AG09319 (cell line): Measurements from ENCODE around the gene POC1A.

Source experiments
- DNase-seq: peaks from one replicate; pipeline ENCODE4 v3.0.0-alpha.2; 2010; ENCODE audit warnings: low read depth; ENCODE audit errors: extremely low read depth
- TF ChIP-seq, protein P1 (sequence below): IDR thresholded peaks from 2 replicates; pipeline ENCODE4 v1.5.1; 2011; ENCODE audit warnings: low read depth, mild to moderate bottlenecking, inconsistent platforms, low read length, moderate library complexity

The POC1A gene

DNA sequence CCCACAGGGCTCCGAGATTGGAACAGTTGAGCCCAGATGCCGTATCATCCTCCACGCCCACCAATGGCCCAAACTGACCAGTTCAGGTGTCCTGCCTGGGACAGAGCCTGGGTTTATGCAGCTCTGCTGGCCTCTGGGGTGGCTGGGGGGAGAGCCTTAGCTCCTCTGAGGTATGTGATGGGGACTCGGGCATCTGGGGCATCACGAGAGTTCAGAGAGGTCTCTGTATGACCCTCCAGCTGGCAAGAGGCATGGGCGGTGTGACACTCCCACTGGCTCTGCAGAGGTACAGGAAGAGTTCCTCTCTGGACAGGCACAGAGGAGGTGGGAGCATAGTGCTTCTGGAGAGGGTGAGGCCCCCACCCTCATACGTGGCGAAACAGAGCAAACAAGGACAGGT, 71.3 kb downstream of the POC1A start:
- TF ChIP-seq, protein P1, sequence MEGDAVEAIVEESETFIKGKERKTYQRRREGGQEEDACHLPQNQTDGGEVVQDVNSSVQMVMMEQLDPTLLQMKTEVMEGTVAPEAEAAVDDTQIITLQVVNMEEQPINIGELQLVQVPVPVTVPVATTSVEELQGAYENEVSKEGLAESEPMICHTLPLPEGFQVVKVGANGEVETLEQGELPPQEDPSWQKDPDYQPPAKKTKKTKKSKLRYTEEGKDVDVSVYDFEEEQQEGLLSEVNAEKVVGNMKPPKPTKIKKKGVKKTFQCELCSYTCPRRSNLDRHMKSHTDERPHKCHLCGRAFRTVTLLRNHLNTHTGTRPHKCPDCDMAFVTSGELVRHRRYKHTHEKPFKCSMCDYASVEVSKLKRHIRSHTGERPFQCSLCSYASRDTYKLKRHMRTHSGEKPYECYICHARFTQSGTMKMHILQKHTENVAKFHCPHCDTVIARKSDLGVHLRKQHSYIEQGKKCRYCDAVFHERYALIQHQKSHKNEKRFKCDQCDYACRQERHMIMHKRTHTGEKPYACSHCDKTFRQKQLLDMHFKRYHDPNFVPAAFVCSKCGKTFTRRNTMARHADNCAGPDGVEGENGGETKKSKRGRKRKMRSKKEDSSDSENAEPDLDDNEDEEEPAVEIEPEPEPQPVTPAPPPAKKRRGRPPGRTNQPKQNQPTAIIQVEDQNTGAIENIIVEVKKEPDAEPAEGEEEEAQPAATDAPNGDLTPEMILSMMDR = no peak
- DNase-seq = no peak

DNA sequence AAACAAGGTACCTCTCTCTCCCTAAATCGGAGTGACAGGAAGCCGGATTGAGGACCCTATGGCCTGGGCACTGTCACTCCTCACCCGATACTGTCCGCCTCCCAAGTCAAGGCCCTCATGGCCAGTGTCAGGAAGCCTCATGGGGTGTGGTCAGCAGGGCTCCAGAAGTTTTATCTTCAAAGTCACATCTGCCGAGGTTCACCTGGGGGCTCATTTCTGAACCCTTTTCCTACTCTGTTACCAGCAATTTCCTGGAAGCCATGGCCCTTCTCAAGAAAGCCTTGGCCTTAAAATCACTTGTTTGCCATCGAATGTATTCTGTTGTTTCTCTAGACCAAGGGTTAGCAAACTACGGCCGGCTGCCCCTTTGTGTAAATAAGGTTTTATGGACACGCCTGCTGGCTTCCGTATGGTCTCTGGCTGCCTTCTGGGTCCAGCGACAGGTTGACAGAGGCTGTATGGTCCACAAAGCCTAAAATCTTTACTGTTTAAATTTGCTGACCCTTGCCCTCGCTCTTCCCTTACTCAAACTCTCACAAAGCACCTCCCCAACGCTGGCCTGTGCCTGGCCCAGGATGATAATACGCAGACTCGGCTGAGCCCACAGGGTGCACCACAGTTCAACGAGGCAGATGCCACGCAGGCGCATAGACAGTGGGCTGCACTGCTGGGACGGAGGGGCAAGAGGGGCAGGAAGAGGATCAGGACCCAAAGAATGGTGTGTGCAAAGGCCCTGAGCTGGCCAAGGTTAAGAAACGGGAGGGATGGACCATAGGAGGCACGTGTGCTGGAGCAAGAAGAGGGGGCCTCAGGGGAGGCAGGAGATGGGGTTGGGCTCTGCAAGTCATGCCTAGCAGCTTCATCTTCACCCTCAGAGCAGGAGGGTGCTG, 73.1 kb downstream of the POC1A start:
- TF ChIP-seq, protein P1 = no peak
- no peak for DNase-seq

DNA sequence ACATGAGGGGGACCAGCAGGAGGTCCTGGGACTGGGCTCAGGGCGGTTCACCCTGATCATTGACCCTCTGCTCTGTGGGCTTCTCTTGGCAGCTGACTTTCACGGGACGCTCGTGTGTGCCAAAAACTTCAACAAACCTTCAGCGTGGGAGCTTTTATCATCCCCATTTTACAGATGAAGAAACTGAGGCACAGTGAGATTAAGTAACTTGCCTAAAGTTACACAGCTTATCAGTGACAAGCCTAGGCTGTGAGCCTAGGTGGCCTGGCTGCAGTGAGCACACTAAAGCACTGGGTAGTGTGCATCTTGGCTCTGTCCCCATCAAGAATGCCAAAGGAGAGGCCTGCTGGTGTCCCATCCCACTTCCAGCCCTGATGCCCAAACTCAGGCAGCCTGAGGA, 74.3 kb downstream of the POC1A start:
- no peak for DNase-seq
- TF ChIP-seq, protein P1 = no peak

DNA sequence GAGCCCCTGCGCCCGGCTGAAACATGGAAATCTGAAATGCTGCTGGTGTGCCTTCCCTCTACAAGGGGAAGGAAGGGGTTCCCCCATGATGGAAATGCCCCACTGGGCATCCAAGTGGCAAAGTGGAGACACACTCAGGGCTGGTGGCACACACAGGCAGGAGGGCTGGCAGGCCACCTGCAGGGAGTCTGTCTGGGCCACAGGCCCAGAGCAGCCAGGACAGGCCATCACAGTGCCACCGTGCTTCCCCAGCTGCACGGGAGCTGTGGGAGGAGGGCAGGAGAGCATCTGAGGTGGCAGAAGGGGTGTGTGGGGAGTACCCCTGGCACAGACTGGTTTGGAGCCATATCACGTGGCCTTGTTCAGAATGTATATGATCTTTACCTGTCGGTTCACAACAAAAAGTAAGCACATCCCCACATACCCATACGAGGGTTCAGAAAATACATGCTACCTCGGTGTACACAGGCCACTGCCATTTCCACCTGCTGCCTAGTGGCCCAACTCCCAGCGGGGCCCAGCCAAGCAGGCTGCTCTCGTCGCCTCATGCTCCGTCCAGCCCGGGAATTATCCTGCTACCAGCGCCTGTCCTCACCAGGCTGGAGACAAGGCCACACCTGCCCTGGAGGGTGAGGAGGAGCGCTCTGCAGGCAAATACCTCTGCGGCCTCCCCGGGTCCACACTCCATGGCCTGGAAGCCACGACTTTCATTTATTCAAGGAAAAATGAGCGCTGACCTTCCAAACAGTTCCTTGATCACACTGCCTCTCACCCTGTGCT, 75.3 kb downstream of the POC1A start:
- no peak for DNase-seq
- TF ChIP-seq, protein P1 = no peak

DNA sequence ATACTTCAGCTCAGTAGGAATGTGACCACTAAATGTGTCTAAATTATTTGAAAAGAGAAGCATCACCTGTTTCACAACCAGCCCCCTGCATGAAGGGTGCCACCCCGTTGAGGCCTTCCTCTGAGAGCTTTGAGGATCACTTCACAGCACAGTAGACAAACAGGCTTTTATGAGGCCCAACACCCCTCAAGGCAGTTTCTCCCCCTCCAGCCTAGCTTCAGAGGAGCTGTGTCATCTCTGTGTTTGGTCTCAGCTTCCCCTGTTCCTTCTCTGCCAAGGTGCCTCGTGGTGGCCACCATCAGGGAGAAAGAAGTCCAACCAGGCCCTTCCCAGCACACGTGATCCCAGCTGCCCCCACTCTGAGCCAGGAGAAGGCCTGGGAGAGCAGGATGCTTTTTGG, 76.3 kb downstream of the POC1A start:
- TF ChIP-seq, protein P1 = no peak
- DNase-seq = no peak

DNA sequence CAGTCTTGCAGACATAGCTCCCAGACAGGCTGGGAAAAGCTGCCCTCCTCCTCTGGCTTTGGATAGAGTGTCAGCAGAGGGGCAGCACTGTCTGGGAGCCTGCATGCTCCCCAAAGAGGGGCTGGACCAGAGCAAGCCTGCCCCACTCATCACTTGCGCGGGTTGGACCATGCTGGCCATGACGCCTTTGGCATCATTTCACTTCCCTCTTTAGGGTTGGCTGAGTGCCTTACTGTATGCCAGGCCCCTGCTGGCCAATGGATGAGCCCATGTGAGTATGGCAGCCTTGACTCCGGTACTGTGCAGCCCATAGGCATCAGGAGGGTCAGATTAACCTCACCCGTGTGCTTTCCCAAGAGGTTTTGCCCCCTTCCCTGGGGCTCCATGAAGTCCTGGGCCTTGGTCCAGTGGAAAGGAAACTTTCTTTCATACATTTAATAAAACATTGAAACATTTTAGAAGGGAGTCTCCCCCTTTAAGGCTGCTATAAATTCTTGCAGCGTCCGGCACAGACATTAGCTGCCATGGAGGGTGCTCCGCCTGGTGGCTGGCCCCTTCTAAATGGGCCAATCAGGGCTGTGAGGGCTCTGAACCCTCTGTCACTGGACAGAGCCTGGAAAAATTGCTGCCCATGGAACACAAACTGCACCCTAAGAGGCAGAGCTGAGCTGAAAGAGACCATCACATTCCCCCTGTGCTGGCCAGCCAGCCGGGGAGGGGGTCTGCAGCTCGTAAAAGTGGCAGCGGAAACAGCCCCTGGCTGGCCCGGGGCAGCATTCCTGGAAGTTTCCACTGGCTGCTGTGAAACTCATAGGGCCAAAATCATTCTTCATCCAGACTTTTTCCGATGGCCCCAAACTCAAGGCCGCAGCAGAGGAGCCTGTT, 77.1 kb downstream of the POC1A start:
- no peak for DNase-seq

More for the DNA sequence above, 77.1 kb downstream of the POC1A start:
- TF ChIP-seq, protein P1 = peak; percentile 27
